Effector memory CD4-positive, alpha-beta T cell (primary cell): ENCODE measurements around the gene MYH9.
"Not testable (repeated sequence)": the region's sequence is repeated elsewhere in the genome, so short reads cannot be mapped to it uniquely, and the experiment has no call there.

Source experiments
- DNase-seq, 3 donors: peaks; one replicate each; pipeline ENCODE4 v3.0.0-alpha.2; 2020
- H3K27ac ChIP-seq: 2 replicates; pipeline ENCODE4 v1.7.0; 2013; ENCODE audit warnings: mild to moderate bottlenecking, low read length, moderate library complexity; ENCODE audit not compliant: insufficient read depth, poor library complexity, severe bottlenecking
- H3K27me3 ChIP-seq: replicated peaks from 2 replicates; pipeline ENCODE4 v1.7.0; 2013; ENCODE audit warnings: mild to moderate bottlenecking, low read length; ENCODE audit not compliant: insufficient read depth, control insufficient read depth, poor library complexity, severe bottlenecking
- H3K36me3 ChIP-seq: 2 replicates; pipeline ENCODE4 v1.7.0; 2013; ENCODE audit warnings: mild to moderate bottlenecking, low read length, moderate library complexity; ENCODE audit not compliant: control insufficient read depth, insufficient read depth
- H3K4me1 ChIP-seq: 2 replicates; pipeline ENCODE4 v1.7.0; 2013; ENCODE audit warnings: low read length, mild to moderate bottlenecking; ENCODE audit not compliant: control insufficient read depth, insufficient read depth, poor library complexity, severe bottlenecking
- H3K4me3 ChIP-seq: 2 replicates; pipeline ENCODE4 v1.7.0; 2013; ENCODE audit warnings: low read length, low read depth, mild to moderate bottlenecking; ENCODE audit not compliant: insufficient read depth, poor library complexity, severe bottlenecking
- H3K9me3 ChIP-seq: 2 replicates; pipeline ENCODE4 v1.7.0; 2013; ENCODE audit warnings: mild to moderate bottlenecking, low read length, moderate library complexity; ENCODE audit not compliant: control insufficient read depth

The MYH9 gene

GRCh38 chr22:36399472-36399778, 11.7 kb upstream of the MYH9 start:
- no peaks in the 10 kb centered on the region for H3K36me3 ChIP-seq
- no peak overlapping the region for H3K4me3 ChIP-seq
- H3K27ac ChIP-seq, result no peak overlapping the region

GRCh38 chr22:36398601-36399471, 11.1 kb upstream of the MYH9 start:
- Histone ChIP-seq H3K9me3 (no peaks in the 10 kb centered on the region), H3K4me1 (peaks cover 9% of the 10 kb centered on the region), H3K27ac (no peak overlapping the region), H3K4me3 (no peak overlapping the region), H3K27me3 (no peaks in the 10 kb centered on the region), H3K36me3 (no peaks in the 10 kb centered on the region)
- DNase-seq, result no peak

More at GRCh38 chr22:36399472-36399778, 11.7 kb upstream of the MYH9 start:
- no peak for DNase-seq
- H3K27me3 ChIP-seq, result no peaks in the 10 kb centered on the region
- peaks cover 11% of the 10 kb centered on the region for H3K4me1 ChIP-seq
- no peaks in the 10 kb centered on the region for H3K9me3 ChIP-seq

DNA sequence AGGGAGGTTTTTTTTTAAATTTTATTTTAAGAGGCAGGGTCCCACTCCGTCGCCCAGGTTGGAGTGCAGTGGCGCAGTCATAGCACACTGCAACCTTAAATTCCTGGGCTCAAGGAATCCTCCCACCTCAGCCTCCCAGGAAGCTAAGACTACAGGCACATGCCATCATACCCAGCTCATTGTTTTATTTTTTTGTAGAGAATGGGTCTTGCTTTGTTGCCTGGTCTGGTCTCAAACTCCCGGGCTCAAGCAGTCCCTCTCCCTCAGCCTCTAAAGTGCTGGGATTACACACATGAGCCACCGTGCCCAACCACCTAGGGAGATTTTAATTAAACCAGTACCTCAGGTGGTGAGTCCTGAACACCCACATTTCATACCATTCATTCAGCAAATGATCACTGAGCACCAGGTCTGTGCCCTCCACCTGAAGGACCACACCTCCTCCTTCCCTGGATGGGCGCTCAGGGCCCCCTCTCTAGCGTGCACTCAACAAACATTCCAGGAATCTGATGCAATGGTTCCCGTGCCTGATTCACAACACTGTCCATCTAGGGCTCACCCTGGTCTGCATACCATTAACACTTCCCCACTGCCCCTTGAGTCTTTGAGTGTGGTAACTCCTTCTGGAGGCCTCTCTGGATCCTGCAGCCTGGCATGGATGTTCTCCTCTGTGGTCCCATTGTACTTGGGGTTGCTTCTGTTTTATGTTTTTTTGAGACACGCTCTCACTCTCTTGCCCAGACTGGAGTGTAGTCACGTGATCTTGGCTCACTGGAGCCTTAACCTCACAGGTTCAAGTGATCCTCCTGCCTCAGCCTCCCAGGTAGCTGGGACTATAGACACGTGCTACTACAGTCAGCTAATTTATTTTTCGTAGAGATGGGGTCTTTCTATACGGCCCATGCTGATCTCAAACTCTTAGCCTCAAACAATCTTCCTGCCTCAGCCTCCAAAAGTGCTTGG, 9.6 kb upstream of the MYH9 start:
- no peaks in the 10 kb centered on the region for H3K9me3 ChIP-seq
- H3K4me3 ChIP-seq, result no peak overlapping the region
- H3K36me3 ChIP-seq, result no peaks in the 10 kb centered on the region
- no peak overlapping the region for H3K27ac ChIP-seq
- H3K27me3 ChIP-seq, result no peaks in the 10 kb centered on the region
- no peak for DNase-seq
- H3K4me1 ChIP-seq, result peaks cover 9% of the 10 kb centered on the region

GRCh38 chr22:36395915-36396314, 8.1 kb upstream of the MYH9 start:
- Histone ChIP-seq H3K9me3 (no peaks in the 10 kb centered on the region), H3K4me3 (no peak overlapping the region), H3K27me3 (no peaks in the 10 kb centered on the region), H3K36me3 (no peaks in the 10 kb centered on the region), H3K27ac (no peak overlapping the region), H3K4me1 (peaks cover 9% of the 10 kb centered on the region)
- no peak for DNase-seq

DNA sequence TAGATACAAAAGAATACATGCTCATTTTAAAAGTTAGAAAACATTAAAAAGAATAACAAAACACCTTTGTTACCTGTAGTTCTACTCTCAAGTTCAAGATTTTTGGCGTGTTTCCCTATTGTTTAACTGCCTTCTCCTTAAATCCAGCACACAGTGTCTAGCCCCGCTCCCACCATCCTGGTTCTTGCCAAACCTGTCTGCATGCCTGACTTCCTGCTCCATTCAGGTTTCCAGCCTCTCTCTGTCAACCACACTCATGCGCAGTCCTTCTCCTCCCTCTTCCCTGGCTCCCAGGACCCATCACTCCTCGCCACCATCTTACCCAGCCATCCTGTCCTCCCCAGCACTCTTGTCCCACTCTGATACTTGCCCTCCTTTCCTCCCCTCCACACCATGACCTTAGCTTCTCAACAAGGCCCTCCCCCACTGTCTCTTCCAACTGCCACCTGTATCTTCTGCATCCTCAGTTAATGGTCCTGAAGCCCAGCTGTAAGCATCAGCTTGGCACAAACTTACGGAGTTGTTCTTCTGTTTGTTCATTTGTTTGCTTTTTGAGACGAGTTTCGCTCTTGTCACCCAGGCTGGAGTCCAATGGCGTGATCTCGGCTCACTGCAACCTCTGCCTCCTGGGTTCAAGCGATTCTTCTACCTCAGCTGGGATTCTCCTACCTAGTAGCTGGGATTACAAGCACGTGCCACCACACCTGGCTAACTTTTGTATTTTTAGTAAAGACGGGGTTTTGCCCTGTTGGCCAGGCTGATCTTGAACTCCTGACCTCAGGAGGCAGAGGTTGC, 7.5 kb upstream of the MYH9 start:
- Histone ChIP-seq H3K4me3 (no peak overlapping the region), H3K9me3 (no peaks in the 10 kb centered on the region), H3K36me3 (no peaks in the 10 kb centered on the region), H3K27me3 (no peaks in the 10 kb centered on the region), H3K4me1 (peaks cover 9% of the 10 kb centered on the region), H3K27ac (no peak overlapping the region)
- no peak for DNase-seq

DNA sequence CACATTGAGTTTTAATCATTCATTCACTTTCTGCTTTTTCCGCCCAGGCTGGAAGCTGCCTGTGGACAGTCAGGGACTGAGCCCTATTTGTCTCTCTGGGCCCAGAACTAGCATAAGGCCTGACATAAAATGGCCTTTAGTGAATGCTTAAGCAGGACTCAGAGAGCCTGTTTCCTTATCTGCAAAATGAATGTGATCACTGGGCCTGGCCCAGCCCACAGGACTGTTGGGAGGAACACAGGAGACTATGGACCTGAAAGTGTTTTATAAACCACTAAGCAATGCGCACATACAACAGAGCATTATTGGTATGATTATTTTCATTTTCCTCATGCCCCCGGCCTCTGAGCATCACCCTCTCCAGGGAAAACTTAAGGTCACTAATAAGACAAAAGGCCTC, 3.9 kb upstream of the MYH9 start:
- DNase-seq, result no peak
- Histone ChIP-seq H3K4me3 (no peak overlapping the region), H3K4me1 (peaks cover 3% of the 10 kb centered on the region), H3K27me3 (no peaks in the 10 kb centered on the region), H3K27ac (no peak overlapping the region), H3K36me3 (peaks cover 3% of the 10 kb centered on the region), H3K9me3 (no peaks in the 10 kb centered on the region)

- H3K27ac ChIP-seq, H3K4me3 ChIP-seq: not testable (repeated sequence)
Measured at GRCh38 chr22:36389122-36389521, 1.4 kb upstream of the MYH9 start.

DNA sequence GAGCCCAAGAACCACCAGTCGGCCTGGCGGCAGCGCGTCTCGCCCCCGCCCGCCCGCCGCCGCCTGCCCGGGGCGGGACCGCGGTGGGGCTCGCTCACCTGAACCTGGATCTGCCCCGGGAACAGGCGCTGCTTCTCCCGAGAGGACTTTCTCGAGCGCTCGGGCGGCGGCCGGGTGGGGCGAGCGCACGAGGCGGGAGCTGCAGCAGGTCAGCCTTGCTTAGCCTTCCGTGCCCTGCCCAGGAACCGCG, 133 bp downstream of the MYH9 start:
- Histone ChIP-seq H3K27ac (peak overlapping the region; percentile 88), H3K4me3 (peak overlapping the region; percentile 92), H3K9me3 (no peaks in the 10 kb centered on the region), H3K27me3 (no peaks in the 10 kb centered on the region), H3K4me1 (peaks cover 29% of the 10 kb centered on the region), H3K36me3 (peaks cover 3% of the 10 kb centered on the region)
- no peak for DNase-seq

More at GRCh38 chr22:36389122-36389521, 1.4 kb upstream of the MYH9 start:
- not testable (repeated sequence) for H3K9me3 ChIP-seq, H3K36me3 ChIP-seq, DNase-seq, H3K27me3 ChIP-seq
- peaks cover 15% of the 10 kb centered on the region for H3K4me1 ChIP-seq

DNA sequence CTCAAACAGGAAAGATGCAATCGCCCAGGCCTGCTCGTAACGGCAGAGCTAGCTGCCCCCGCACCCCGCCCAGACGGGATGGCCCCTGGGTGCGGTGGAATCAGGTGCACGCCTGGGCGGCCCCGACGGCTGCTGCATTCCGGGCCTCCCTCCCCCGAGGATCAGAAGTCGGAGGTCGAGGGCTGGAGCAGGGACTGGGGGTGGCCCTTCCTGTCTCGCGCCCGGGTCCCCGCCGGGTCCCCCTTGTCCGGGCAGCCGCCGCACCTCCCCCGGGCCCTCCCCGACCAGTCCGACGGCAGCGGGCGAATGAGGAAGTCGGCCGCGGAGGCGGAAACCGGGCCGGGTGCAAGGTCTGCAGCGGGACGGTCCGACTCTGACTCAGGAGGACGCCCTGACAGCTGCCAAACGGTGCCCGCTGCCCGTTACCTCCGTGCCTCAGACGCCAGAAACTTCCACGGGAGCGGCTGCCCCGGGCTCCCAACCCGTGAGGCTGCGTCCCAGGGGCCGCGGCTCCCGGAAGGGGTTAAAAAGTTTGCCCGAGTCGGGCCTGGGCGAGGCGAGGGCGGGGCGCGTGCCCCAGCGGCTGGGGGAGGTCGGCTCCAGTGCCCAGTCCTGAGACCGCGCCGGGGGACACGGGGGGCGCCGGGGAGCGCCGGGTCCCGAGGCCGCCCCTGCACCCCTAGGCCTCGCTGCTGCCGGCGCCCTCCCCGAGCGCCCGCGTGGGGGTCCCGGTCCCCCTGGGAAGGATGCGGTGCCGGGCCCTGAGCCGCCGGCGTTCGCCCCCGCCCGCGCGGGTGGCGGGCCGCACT, 663 bp downstream of the MYH9 start:
- Histone ChIP-seq H3K27me3 (no peaks in the 10 kb centered on the region), H3K36me3 (peaks cover 3% of the 10 kb centered on the region), H3K9me3 (no peaks in the 10 kb centered on the region), H3K4me1 (peaks cover 34% of the 10 kb centered on the region), H3K4me3 (peak overlapping the region; percentile 92), H3K27ac (peak overlapping the region; percentile 88)
- no peak for DNase-seq
